Measurements from ENCODE around the gene KCNE1.

GRCh38 chr21:34557261-34557660, 45.3 kb upstream of the KCNE1 start:
- TF ChIP-seq CTCF (IDR thresholded peaks at IDR 0.05; ENCODE audit: low read length) (no peak), EZH2phosphoT487 (IDR thresholded peaks at IDR 0.05; ENCODE audit: low read length) (no peak)

Data from MM.1S (cell line).